ENCODE results near the gene CABLES2.
A peak's percentile ranks its signal among the peaks of the same experiment; 100 is the strongest.

Gene CABLES2

GRCh38 chr20:62403331-62403730 lies 3.8 kb downstream of the CABLES2 start:
- DNase-seq: no peak

DNA sequence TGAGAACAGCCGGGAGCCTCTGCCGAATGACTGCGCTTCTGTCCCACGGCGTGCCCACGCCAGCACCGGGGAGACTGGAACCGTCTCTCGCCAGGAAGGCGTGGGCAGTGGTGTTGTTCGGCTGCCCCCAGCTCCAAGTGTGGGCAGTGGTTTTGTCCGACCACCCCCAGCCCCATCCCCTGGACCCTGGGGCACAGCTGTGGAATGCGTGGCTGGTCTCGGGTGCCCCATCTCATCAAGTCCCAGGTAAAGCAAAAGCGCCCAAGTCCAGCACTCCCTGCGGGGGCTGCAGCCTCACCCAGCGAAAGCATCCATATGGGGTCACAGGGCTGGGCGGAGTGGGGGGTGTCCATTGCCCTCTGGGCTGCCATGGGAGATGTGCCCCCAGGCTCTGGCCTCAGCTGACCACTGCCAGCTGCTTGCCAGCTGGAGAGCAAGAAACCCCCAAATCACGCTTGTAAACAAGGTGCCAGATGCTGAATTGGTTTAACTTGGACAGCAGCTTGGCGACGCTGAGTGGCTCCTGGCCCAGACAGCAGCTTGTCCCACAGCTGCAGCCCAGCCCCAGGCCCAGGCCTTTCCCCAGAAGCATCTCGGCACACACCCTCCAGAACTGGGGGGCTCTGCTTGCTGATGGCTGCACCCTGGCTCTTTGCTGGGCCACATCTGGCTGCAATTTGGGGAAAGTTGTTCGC lies 4.5 kb downstream of the CABLES2 start:
- no peak for DNase-seq

- DNase-seq: no peak
Measured at GRCh38 chr20:62401331-62401779, 5.7 kb downstream of the CABLES2 start.

- no peak for DNase-seq
Measured at GRCh38 chr20:62400541-62400940, 6.5 kb downstream of the CABLES2 start.

- peak; percentile 56 for DNase-seq
Measured at GRCh38 chr20:62400021-62400420, 7.1 kb downstream of the CABLES2 start.

- DNase-seq: no peak
Measured at GRCh38 chr20:62398120-62398821, 8.8 kb downstream of the CABLES2 start.

GRCh38 chr20:62396367-62397239 lies 10.5 kb downstream of the CABLES2 start:
- no peak for DNase-seq

- no peak for DNase-seq
Measured at GRCh38 chr20:62395311-62396242, 11.5 kb downstream of the CABLES2 start.

DNA sequence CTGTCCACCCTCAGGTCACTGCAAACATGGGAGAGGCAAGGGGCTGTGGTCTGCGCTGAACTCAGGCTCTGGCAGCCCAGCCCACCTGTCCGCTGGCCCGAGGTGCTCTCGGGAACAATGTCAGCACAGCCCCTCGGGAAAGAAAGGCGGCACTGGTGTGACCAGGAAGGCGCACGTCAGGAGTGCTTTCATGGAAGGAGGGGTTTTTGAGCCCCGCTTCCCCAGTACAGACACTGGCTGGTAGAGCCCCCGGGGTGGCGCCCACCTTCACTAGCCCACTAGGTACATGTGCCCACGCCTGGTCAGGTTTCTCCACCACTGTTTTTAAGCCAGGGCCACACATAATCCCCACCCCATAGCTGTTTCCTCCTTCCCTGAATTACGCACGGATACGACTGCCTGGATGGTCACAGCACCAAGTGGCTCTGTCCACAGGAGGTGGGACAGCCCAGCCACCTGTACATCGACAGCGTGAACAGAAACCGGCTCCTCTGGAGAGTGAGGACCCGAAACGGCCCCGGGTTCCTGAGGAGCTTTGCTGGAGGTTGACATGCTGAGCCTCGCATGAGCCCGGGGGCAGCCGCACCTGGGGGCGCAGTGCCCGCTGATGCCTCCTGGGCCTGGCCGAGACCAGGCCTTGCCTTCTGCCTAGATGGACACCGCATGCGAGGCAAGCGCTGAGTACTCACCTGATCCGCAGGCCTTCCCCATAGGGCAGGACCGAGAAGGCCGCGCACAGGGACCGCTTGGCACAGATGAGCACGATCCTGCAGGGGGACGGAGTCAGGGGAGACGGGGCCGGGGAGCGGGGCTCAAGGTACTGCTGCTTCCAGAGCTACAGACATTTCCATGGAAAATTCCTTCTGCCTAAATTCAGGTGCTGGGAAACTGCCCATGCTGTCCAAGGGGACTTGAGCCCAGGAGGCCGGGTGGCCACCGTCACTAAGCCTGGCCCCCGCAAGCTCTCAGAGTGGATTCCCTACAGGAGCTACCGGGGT lies 12.5 kb downstream of the CABLES2 start:
- DNase-seq: no peak

DNA sequence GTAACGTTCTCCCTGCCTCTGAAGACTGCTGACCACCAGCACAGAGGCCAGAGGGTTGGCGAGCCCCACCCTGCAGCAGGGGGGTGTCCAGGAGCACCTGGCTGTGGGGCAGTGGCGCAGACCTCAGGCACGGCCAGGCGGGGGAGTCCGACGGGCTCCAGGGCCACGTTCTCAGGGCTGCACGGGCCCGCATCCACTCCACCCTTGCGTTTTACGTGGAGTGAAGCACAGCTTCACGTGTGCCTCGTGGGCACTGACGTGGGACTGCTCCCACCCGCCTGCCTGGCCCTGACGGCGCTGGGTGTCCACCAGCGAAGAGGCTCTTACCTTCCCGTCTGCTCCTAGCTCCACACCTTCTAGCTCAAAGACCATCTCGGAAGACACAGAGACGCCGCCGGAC lies 13.3 kb downstream of the CABLES2 start:
- no peak for DNase-seq

DNA sequence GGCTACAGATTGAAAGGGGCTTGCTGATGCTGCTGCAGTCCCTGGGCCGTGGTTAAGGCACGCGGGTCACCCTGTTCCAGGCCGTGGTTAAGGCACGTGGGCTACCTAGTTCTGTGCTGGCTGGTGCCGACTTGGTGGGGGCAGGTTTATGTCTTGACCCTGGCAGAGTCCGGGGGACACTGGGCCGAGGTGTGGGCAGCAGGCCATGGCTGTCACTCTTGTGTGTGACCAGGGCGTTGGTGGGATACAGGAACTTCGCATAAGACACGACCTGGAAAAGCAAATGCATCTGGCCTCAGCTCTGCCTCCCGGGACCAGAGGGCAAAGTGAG lies 13.8 kb downstream of the CABLES2 start:
- DNase-seq: no peak

GRCh38 chr20:62392621-62393334 lies 14.3 kb downstream of the CABLES2 start:
- no peak for DNase-seq

- no peak for DNase-seq
Measured at GRCh38 chr20:62392077-62392418, 15.0 kb downstream of the CABLES2 start.

GRCh38 chr20:62391165-62392076 lies 15.7 kb downstream of the CABLES2 start:
- DNase-seq: no peak

DNA sequence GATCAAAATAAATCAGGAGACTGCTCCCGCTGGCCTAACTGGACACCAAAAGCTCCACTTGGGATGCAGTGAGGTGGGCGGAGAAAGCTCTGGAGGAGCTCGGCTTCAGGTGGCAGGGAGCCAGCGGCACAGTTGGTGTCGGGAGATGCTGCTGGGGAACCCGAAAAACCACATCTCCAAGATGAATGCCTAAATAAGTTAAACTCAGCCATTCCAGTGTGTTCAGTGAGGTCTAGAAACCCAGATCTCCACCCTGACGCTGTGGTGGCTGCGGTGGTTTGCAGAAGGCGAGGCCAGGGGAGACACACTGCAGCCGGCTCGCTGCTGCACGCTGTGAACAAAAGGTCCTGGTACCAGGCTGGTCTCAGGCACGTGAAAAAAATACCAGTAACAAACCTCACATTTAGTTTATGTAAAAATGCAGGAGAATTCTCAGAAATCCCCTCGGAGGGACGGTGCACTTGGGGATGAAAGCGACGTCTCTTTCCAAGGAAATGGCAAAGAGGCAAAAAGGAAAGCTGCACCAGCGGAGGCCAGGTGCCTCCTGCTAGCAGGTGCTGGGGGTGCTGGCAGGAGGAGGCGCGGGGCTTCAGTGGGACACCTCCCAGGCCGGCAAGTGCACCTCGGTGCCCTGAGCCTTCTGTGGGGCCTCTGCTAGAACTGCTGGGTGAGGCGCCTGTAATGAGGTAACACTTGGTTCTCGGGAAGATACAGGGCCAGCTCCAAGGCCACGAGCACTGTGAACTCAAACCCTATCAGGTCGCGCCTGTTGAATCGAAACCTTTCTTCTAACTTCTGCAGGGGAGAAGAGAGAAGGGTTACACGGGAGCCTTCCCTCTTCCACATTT lies 16.5 kb downstream of the CABLES2 start:
- no peak for DNase-seq

GRCh38 chr20:62389601-62390087 lies 17.4 kb downstream of the CABLES2 start:
- no peak for DNase-seq

- DNase-seq: no peak
Measured at GRCh38 chr20:62388839-62389600, 18.1 kb downstream of the CABLES2 start.

Data from NCI-H510A treated with DMSO at 0.1 percent for 48 hours (cell line).